GM19238 (cell line): ENCODE data around the gene INTU.
"Not testable (repeated sequence)": the region's sequence is repeated elsewhere in the genome, so short reads cannot be mapped to it uniquely, and the experiment has no call there.

Experiments
- DNase-seq: peaks from one replicate; pipeline ENCODE4 v3.0.0; 2011; ENCODE audit warnings: low spot score; ENCODE audit not compliant: insufficient read length

Gene INTU

GRCh38 chr4:127643791-127644190, 11.0 kb downstream of the INTU start:
- DNase-seq, result no peak

GRCh38 chr4:127648061-127648460, 15.3 kb downstream of the INTU start:
- DNase-seq, result no peak

- DNase-seq, result not testable (repeated sequence)
Observed at GRCh38 chr4:127655590-127655989, 22.8 kb downstream of the INTU start.

- DNase-seq, result no peak
Observed at GRCh38 chr4:127656047-127656680, 23.4 kb downstream of the INTU start.

GRCh38 chr4:127660284-127660885, 27.6 kb downstream of the INTU start:
- DNase-seq, result no peak

GRCh38 chr4:127667116-127667515, 34.4 kb downstream of the INTU start:
- no peak for DNase-seq

GRCh38 chr4:127667772-127668171, 35.0 kb downstream of the INTU start:
- DNase-seq, result no peak

GRCh38 chr4:127668770-127669169, 36.0 kb downstream of the INTU start:
- DNase-seq, result no peak

- no peak for DNase-seq
Observed at GRCh38 chr4:127669691-127670090, 36.9 kb downstream of the INTU start.

- DNase-seq, result no peak
Observed at GRCh38 chr4:127672111-127672510, 39.4 kb downstream of the INTU start.

- DNase-seq, result no peak
Observed at GRCh38 chr4:127685292-127685691, 52.5 kb downstream of the INTU start.

GRCh38 chr4:127686658-127687057, 53.9 kb downstream of the INTU start:
- no peak for DNase-seq

- DNase-seq, result no peak
Observed at GRCh38 chr4:127687580-127687979, 54.8 kb downstream of the INTU start.

- peak; percentile 5 for DNase-seq
Observed at GRCh38 chr4:127698789-127699200, 66.0 kb downstream of the INTU start.

GRCh38 chr4:127708985-127709384, 76.2 kb downstream of the INTU start:
- no peak for DNase-seq

GRCh38 chr4:127709456-127709855, 76.7 kb downstream of the INTU start:
- DNase-seq, result no peak

- no peak for DNase-seq
Observed at GRCh38 chr4:127730142-127730913, 97.6 kb downstream of the INTU start, which contains the start of gene SLC25A31. SLC25A31 (plus strand) TSS chr4:127730400; CDS start chr4:127730546, 146 bp downstream.

GRCh38 chr4:127731406-127731805, 98.6 kb downstream of the INTU start:
- DNase-seq, result no peak

GRCh38 chr4:127732623-127733328, 100.0 kb downstream of the INTU start:
- DNase-seq, result no peak

GRCh38 chr4:127734976-127735375, 102.2 kb downstream of the INTU start:
- no peak for DNase-seq

GRCh38 chr4:127737295-127737694, 104.5 kb downstream of the INTU start:
- no peak for DNase-seq

GRCh38 chr4:127741247-127741646, 108.5 kb downstream of the INTU start:
- no peak for DNase-seq
